Fibroblast of lung (primary cell): ENCODE results near the gene CEP72.

Experiments used
- CTCF ChIP-seq, 2 donors: IDR thresholded peaks in 1 of 2; conservative IDR thresholded peaks in 1 of 2; 1 replicate in 1 of 2; 2 replicates in 1 of 2; pipeline ENCODE4 v1.5.1; 2011 to 2012; ENCODE audit warnings: low read length in 2 of 2, control low read depth in 1 of 2, inconsistent platforms in 1 of 2, low read depth in 1 of 2, mild to moderate bottlenecking in 1 of 2
- EZH2 ChIP-seq: IDR thresholded peaks from 2 replicates; pipeline ENCODE4 v1.5.1; 2012; ENCODE audit warnings: low read length, control low read depth, mild to moderate bottlenecking; ENCODE audit errors: missing control alignments

- TF ChIP-seq CTCF (conservative IDR thresholded peaks at IDR 0.05 in 1 of 2, IDR thresholded peaks at IDR 0.05 in 1 of 2; ENCODE audit: low read depth in 1 of 2, low read length in 2 of 2) (no peak), EZH2 (no peak)
Observed at GRCh38 chr5:611731-612486, at the start of gene CEP72.
